HEK293 (cell line): ENCODE data around the gene SORT1.

ENCODE experiments used
- CTCF ChIA-PET: fragments of 350-600 bp; formaldehyde crosslinking; extraction: SDS; loops from one replicate; lab custom pipeline; 2021; ENCODE audit warnings: antibody characterized with exemption; lab: Yijun Ruan, JAX
- POLR2A ChIA-PET: fragments of 300-600 bp; formaldehyde crosslinking; extraction: SDS; loops from one replicate; lab custom pipeline; 2020; ENCODE audit warnings: antibody characterized with exemption, inconsistent platforms; lab: Yijun Ruan, JAX
- H3K27ac ChIP-seq: fragments of 200-500 bp; sonication (Bioruptor generic); 2 replicates; pipeline ENCODE4 v1.5.1; 2014; ENCODE audit warnings: low read depth, low read length, control low read depth, inconsistent platforms; ENCODE audit errors: extremely low read depth
- H3K36me3 ChIP-seq, 2 experiments: fragments of 200-500 bp in 1 of 2; sonication (Bioruptor generic) in 1 of 2; 1 replicate in 1 of 2; 2 replicates in 1 of 2; pipeline ENCODE4 v1.5.1; 2014 to 2017; ENCODE audit warnings: inconsistent platforms in 2 of 2, low read length in 2 of 2; ENCODE audit not compliant: control insufficient read depth in 2 of 2, insufficient read depth in 1 of 2
- H3K4me1 ChIP-seq: fragments of 200-500 bp; sonication (Bioruptor generic); 2 replicates; pipeline ENCODE4 v1.5.1; 2014; ENCODE audit warnings: mild to moderate bottlenecking, low read length, inconsistent platforms; ENCODE audit not compliant: control insufficient read depth, insufficient read depth
- H3K4me3 ChIP-seq: 2 replicates; pipeline ENCODE4 v1.5.1; 2011; ENCODE audit warnings: low read depth, mild to moderate bottlenecking, control low read depth, low read length, moderate library complexity
- H3K9me3 ChIP-seq: fragments of 200-500 bp; sonication (Bioruptor generic); 2 replicates; pipeline ENCODE4 v1.5.1; 2014; ENCODE audit warnings: low read depth, low read length, inconsistent platforms; ENCODE audit not compliant: control insufficient read depth, insufficient read depth
- BCL11B ChIP-seq: fragments of 450-650 bp; formaldehyde crosslinking; IDR thresholded peaks from 2 replicates; pipeline ENCODE4 v1.5.1; 2016; ENCODE audit warnings: low read depth, missing biosample characterization, missing genetic modification characterization
- HOXA7 ChIP-seq: sonication (generic); formaldehyde crosslinking; IDR thresholded peaks from 2 replicates; pipeline ENCODE4 v1.8.1; 2022; ENCODE audit warnings: missing genetic modification reagents, borderline replicate concordance
- MEIS1 ChIP-seq: sonication (generic); formaldehyde crosslinking; IDR thresholded peaks from 2 replicates; pipeline ENCODE4 v1.8.1; 2022; ENCODE audit warnings: missing genetic modification reagents, mild to moderate bottlenecking, borderline replicate concordance
- PRDM1 ChIP-seq: fragments of 450-650 bp; formaldehyde crosslinking; IDR thresholded peaks from 2 replicates; pipeline ENCODE4; 2016; ENCODE audit warnings: missing biosample characterization, missing genetic modification characterization
- TRIM28 ChIP-seq: IDR thresholded peaks from 2 replicates; pipeline ENCODE4 v1.6.1; 2011; ENCODE audit warnings: low read length, control low read depth, borderline replicate concordance
- ZFHX2 ChIP-seq: fragments of 450-650 bp; formaldehyde crosslinking; conservative IDR thresholded peaks from 2 replicates; pipeline ENCODE4 v1.5.1; 2016; ENCODE audit warnings: missing biosample characterization, missing genetic modification characterization
- ZFP37 ChIP-seq: fragments of 450-650 bp; formaldehyde crosslinking; IDR thresholded peaks from 2 replicates; pipeline ENCODE4 v1.5.1; 2016; ENCODE audit warnings: missing biosample characterization, missing genetic modification characterization
- ZFP41 ChIP-seq: fragments of 450-650 bp; formaldehyde crosslinking; IDR thresholded peaks from 2 replicates; pipeline ENCODE4 v1.5.1; 2016; ENCODE audit warnings: missing biosample characterization, missing genetic modification characterization, borderline replicate concordance
- ZNF112 ChIP-seq: fragments of 450-650 bp; formaldehyde crosslinking; IDR thresholded peaks from 2 replicates; pipeline ENCODE4 v1.5.0; 2017; ENCODE audit warnings: missing biosample characterization, missing genetic modification characterization
- ZNF132 ChIP-seq: fragments of 450-650 bp; formaldehyde crosslinking; IDR thresholded peaks from 2 replicates; pipeline ENCODE4 v1.5.1; 2017; ENCODE audit warnings: missing biosample characterization, missing genetic modification characterization, borderline replicate concordance
- ZNF157 ChIP-seq: fragments of 450-650 bp; formaldehyde crosslinking; IDR thresholded peaks from 2 replicates; pipeline ENCODE4 v1.5.1; 2016; ENCODE audit warnings: missing biosample characterization, missing genetic modification characterization
- ZNF175 ChIP-seq: fragments of 450-650 bp; formaldehyde crosslinking; IDR thresholded peaks from 2 replicates; pipeline ENCODE4 v1.5.1; 2016; ENCODE audit warnings: missing biosample characterization, missing genetic modification characterization
- ZNF202 ChIP-seq: fragments of 450-650 bp; formaldehyde crosslinking; IDR thresholded peaks from 2 replicates; pipeline ENCODE4 v1.5.1; 2016; ENCODE audit warnings: missing biosample characterization, missing genetic modification characterization, borderline replicate concordance
- ZNF423 ChIP-seq: fragments of 450-650 bp; formaldehyde crosslinking; IDR thresholded peaks from 2 replicates; pipeline ENCODE4 v1.5.1; 2016; ENCODE audit warnings: missing biosample characterization, missing genetic modification characterization
- ZNF660 ChIP-seq: fragments of 450-650 bp; IDR thresholded peaks from 2 replicates; pipeline ENCODE4 v1.5.1; 2018; ENCODE audit warnings: missing biosample characterization, mild to moderate bottlenecking, missing genetic modification characterization
- TF ChIP-seq, protein P1 (sequence below): fragments of 450-650 bp; formaldehyde crosslinking; IDR thresholded peaks from 2 replicates; pipeline ENCODE4 v1.5.1; 2016; ENCODE audit warnings: missing biosample characterization, missing genetic modification characterization
- TF ChIP-seq, protein P2 (sequence below): fragments of 450-650 bp; formaldehyde crosslinking; IDR thresholded peaks from 2 replicates; pipeline ENCODE4 v1.5.1; 2016; ENCODE audit warnings: missing biosample characterization, missing genetic modification characterization
- TF ChIP-seq, protein P3 (sequence below): fragments of 450-650 bp; formaldehyde crosslinking; IDR thresholded peaks from 2 replicates; pipeline ENCODE4 v1.5.1; 2016; ENCODE audit warnings: missing biosample characterization, missing genetic modification characterization, low read depth
- TF ChIP-seq, protein P4 (sequence below): fragments of 450-650 bp; formaldehyde crosslinking; IDR thresholded peaks from 2 replicates; pipeline ENCODE4 v1.5.1; 2016; ENCODE audit warnings: missing biosample characterization, missing genetic modification characterization, low read depth

SORT1 gene

DNA sequence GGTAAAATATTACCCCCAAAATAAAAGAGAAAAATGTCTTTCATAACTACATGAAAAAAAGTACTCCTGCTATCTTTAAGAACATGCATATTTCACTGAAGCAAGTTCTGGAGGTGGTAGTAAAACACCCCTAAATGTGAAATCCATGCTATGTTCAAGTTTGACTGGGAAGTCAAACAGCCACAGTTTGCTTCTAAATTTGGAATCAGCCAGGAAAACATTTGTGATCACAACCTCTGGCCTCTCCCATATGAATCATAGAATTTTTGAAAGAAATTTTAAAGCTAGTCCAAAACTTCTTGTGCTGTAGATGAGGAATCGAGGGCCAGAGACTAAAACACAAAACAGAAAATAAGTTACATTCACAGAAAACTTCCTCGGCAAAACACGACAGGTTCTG lies 6.6 kb downstream of the SORT1 start (continued):
- TF ChIP-seq MEIS1 (CRISPR knock-in tag) (no peak), ZNF112 (no peak), ZFHX2 (no peak), ZNF132 (no peak), ZNF175 (no peak), ZNF157 (tag by site-specific recombination) (no peak), ZNF660 (no peak)
- TF ChIP-seq, protein P1, sequence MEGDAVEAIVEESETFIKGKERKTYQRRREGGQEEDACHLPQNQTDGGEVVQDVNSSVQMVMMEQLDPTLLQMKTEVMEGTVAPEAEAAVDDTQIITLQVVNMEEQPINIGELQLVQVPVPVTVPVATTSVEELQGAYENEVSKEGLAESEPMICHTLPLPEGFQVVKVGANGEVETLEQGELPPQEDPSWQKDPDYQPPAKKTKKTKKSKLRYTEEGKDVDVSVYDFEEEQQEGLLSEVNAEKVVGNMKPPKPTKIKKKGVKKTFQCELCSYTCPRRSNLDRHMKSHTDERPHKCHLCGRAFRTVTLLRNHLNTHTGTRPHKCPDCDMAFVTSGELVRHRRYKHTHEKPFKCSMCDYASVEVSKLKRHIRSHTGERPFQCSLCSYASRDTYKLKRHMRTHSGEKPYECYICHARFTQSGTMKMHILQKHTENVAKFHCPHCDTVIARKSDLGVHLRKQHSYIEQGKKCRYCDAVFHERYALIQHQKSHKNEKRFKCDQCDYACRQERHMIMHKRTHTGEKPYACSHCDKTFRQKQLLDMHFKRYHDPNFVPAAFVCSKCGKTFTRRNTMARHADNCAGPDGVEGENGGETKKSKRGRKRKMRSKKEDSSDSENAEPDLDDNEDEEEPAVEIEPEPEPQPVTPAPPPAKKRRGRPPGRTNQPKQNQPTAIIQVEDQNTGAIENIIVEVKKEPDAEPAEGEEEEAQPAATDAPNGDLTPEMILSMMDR (tag by site-specific recombination), result no peak
- TF ChIP-seq, protein P2, sequence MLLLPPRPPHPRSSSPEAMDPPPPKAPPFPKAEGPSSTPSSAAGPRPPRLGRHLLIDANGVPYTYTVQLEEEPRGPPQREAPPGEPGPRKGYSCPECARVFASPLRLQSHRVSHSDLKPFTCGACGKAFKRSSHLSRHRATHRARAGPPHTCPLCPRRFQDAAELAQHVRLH (tag by site-specific recombination), result no peak
- TF ChIP-seq, protein P3, sequence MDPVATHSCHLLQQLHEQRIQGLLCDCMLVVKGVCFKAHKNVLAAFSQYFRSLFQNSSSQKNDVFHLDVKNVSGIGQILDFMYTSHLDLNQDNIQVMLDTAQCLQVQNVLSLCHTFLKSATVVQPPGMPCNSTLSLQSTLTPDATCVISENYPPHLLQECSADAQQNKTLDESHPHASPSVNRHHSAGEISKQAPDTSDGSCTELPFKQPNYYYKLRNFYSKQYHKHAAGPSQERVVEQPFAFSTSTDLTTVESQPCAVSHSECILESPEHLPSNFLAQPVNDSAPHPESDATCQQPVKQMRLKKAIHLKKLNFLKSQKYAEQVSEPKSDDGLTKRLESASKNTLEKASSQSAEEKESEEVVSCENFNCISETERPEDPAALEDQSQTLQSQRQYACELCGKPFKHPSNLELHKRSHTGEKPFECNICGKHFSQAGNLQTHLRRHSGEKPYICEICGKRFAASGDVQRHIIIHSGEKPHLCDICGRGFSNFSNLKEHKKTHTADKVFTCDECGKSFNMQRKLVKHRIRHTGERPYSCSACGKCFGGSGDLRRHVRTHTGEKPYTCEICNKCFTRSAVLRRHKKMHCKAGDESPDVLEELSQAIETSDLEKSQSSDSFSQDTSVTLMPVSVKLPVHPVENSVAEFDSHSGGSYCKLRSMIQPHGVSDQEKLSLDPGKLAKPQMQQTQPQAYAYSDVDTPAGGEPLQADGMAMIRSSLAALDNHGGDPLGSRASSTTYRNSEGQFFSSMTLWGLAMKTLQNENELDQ (tag by site-specific recombination), result no peak

DNA sequence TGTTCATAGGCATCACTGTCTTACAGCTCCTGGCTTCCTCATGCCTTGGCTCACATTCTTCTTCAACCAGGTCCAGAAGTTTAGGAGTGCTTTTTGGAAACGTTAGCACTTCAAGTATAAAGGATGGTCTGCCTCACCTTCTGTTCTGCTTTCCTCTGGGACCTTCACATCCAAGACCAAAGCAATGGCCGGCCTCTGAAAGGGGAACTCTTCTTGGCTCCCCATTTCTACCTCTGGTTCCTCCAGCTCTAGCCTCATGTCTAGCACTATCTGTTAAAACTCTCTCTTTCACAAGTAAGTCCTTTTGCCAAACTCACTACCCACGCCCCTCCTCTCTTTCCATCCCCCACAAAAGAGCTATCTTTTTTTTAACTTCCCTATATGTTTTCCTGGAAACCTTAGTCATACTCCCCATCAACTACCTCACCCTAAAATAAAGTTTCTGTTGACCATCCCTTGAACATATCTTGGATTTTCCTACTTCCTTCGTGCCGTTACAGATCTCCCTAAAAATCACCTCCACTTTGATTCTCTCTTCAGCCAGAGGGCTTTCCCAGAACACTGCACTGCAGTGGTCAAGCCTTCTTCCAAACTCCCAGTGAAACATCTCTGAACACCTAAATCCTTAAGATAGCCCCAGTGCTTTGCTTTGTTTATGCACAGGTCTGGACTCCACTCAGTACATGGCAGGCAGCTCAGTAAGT lies 7.9 kb downstream of the SORT1 start:
- H3K36me3 ChIP-seq, result peaks cover 0 to 4% of the 10 kb centered on the region in 2 experiments; a peak in 1 of 3 replicates
- CTCF ChIA-PET, result interaction anchor here (1.7 to 4.7 kb wide), 2 partner anchors 9 to 112 kb away, joined by 9 to 23 read pairs; no protein-coding TSS in a partner anchor
- H3K4me3 ChIP-seq, result no peak overlapping the region
- POLR2A ChIA-PET, result interaction anchor here (0.6 kb wide), 1 partner anchor 14 kb away, joined by 4 read pairs; no protein-coding TSS in a partner anchor
- TF ChIP-seq BCL11B (no peak), PRDM1 (tag by site-specific recombination) (0 out of 2 replicates have a peak, but pooled peaks have one; percentile 34)
- H3K27ac ChIP-seq, result no peak overlapping the region
- H3K4me1 ChIP-seq, result peaks cover 15% of the 10 kb centered on the region; the same call in 1 of the 2 replicates
- no peaks in the 10 kb centered on the region for H3K9me3 ChIP-seq

DNA sequence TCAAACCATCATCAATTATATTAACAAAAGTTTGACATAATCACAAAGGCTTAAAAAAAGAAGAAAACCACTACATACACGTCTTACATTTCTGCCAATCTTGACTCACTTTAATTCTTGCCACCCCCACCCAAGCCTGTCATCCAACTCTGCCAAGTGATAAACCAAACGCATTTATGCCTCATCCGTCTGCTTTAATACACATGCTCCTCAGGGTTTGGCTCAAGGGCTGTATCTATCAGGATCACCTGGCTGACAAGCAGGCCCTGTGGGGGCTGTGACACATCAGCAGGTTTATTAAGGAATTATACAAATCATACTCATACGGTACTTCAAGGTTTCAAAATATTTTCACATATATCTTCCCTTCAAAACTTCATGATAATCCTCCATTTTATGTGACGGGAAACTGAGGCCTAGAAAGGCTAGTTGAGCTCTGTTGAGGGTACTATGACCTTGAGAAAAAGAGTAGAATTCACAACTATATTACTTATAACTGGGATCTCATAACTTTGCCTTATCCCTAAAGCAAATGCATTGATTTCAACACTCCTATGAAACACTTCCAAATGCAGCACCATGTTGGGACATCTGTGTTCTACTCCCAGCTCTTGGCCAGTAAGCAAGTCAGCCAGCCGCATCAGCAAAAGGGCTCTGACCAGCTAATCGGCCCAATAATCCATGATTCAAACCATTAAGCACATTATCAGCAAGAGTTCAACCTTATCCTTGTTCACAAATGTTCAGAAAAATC lies 8.7 kb downstream of the SORT1 start:
- CTCF ChIA-PET, result interaction anchor here (1.7 to 4.7 kb wide), 2 partner anchors 10 to 111 kb away, joined by 9 to 23 read pairs; no protein-coding TSS in a partner anchor

More for the DNA sequence above, 8.7 kb downstream of the SORT1 start:
- POLR2A ChIA-PET, result no interaction called here
- Histone ChIP-seq H3K4me3 (no peak overlapping the region), H3K36me3 (peaks cover 0 to 4% of the 10 kb centered on the region in 2 experiments; a peak in 1 of 3 replicates), H3K9me3 (no peaks in the 10 kb centered on the region), H3K4me1 (peaks cover 14% of the 10 kb centered on the region; the same call in 1 of the 2 replicates), H3K27ac (no peak overlapping the region)
- TF ChIP-seq TRIM28 (no peak), ZNF423 (tag by site-specific recombination) (no peak), ZFP37 (no peak), ZFP41 (tag by site-specific recombination) (no peak), ZNF202 (tag by site-specific recombination) (no peak), HOXA7 (CRISPR knock-in tag) (no peak)
- TF ChIP-seq, protein P4, sequence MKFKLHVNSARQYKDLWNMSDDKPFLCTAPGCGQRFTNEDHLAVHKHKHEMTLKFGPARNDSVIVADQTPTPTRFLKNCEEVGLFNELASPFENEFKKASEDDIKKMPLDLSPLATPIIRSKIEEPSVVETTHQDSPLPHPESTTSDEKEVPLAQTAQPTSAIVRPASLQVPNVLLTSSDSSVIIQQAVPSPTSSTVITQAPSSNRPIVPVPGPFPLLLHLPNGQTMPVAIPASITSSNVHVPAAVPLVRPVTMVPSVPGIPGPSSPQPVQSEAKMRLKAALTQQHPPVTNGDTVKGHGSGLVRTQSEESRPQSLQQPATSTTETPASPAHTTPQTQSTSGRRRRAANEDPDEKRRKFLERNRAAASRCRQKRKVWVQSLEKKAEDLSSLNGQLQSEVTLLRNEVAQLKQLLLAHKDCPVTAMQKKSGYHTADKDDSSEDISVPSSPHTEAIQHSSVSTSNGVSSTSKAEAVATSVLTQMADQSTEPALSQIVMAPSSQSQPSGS (tag by site-specific recombination), result no peak
